GM12878 (cell line): ENCODE measurements around the gene MST1. TPM values are rescaled to one million over a fixed set of nuclear protein-coding genes. Genes with fewer than 3 reads are reported as not detected.

ENCODE experiments used
- BCLAF1 ChIP-seq: fragments of 450-650 bp; IDR thresholded peaks from 2 replicates; pipeline ENCODE4 v1.6.1; 2017; ENCODE audit warnings: antibody characterized with exemption, mild to moderate bottlenecking, moderate library complexity
- E2F8 ChIP-seq: fragments of 450-650 bp; IDR thresholded peaks from 2 replicates; pipeline ENCODE4 v1.6.1; 2018; ENCODE audit warnings: mild to moderate bottlenecking, low read depth, moderate library complexity; ENCODE audit not compliant: partially characterized antibody
- IRF4 ChIP-seq: IDR thresholded peaks from 2 replicates; pipeline ENCODE4 v1.6.1; 2011; ENCODE audit warnings: low read depth, low read length
- MXI1 ChIP-seq: fragments of 150-350 bp; IDR thresholded peaks from 2 replicates; pipeline ENCODE4 v1.6.1; 2011; ENCODE audit warnings: low read depth, mild to moderate bottlenecking, inconsistent platforms, low read length, improper control_type of control experiment
- NFYA ChIP-seq: IDR thresholded peaks from 2 replicates; pipeline ENCODE4 v1.6.1; 2011; ENCODE audit warnings: low read depth, mild to moderate bottlenecking, low read length, improper control_type of control experiment, borderline replicate concordance
- PAX5 ChIP-seq: IDR thresholded peaks from 2 replicates; pipeline ENCODE4 v1.6.1; 2011; ENCODE audit warnings: low read depth, low read length, borderline replicate concordance
- USF1 ChIP-seq: IDR thresholded peaks from 2 replicates; pipeline ENCODE4 v1.6.1; 2011; ENCODE audit warnings: borderline replicate concordance, low read depth, mild to moderate bottlenecking, moderate library complexity, mixed read lengths, low read length; ENCODE audit not compliant: insufficient read depth; ENCODE audit errors: extremely low read length
- ZNF592 ChIP-seq: fragments of 450-650 bp; IDR thresholded peaks from 2 replicates; pipeline ENCODE4 v1.6.1; 2017; ENCODE audit warnings: mild to moderate bottlenecking, moderate library complexity
- ZNF622 ChIP-seq: fragments of 450-650 bp; IDR thresholded peaks from 2 replicates; pipeline ENCODE4 v1.6.1; 2017; ENCODE audit warnings: mild to moderate bottlenecking, inconsistent platforms
- ZZZ3 ChIP-seq: IDR thresholded peaks from 2 replicates; pipeline ENCODE4 v1.6.1; 2011; ENCODE audit warnings: low read depth; ENCODE audit not compliant: control insufficient read depth, insufficient read length
- polyA plus RNA-seq, 11 experiments: library from polyadenylated mRNA; depleted of rRNA in 4 of 11; unstranded in 6 of 11; stranded (reverse) in 5 of 11; fragments of >200 nt; fragmentation: Nextera tagmentation in 4 of 11; fragmentation: Illumina TruSeq in 1 of 11; extraction: Ambion mirVana in 4 of 11; extraction: Trizol in 1 of 11; gene quantifications; 1 replicate in 1 of 11; 2 replicates in 10 of 11; pipeline versions ENCODE4 v1.2.1 to v1.2.3, GENCODE V29; 2011 to 2016; ENCODE audit warnings: inconsistent platforms in 2 of 11, missing spikeins in 2 of 11, low read depth in 1 of 11
- total RNA-seq, 4 experiments: library from RNA; depleted of rRNA in 3 of 4; stranded (reverse); fragments of >200 nt in 3 of 4; fragmentation: Illumina TruSeq in 1 of 4; extraction: Trizol in 1 of 4; gene quantifications; 2 replicates each; pipeline versions ENCODE4 v1.2.1 to v1.2.3, GENCODE V29; 2013 to 2021
- TF ChIP-seq, protein P1 (sequence below): IDR thresholded peaks from 2 replicates; pipeline ENCODE4 v1.6.1; 2012; ENCODE audit warnings: improper control_type of control experiment, low read depth, low read length; ENCODE audit not compliant: insufficient replicate concordance

MST1 gene
- total and polyA plus RNA-seq, 10 of the 15 experiments (the other 5 are each of a cell fraction or from before 2014, with no cell fraction given) = 1.2 to 25.5 (median 4.1) TPM

DNA sequence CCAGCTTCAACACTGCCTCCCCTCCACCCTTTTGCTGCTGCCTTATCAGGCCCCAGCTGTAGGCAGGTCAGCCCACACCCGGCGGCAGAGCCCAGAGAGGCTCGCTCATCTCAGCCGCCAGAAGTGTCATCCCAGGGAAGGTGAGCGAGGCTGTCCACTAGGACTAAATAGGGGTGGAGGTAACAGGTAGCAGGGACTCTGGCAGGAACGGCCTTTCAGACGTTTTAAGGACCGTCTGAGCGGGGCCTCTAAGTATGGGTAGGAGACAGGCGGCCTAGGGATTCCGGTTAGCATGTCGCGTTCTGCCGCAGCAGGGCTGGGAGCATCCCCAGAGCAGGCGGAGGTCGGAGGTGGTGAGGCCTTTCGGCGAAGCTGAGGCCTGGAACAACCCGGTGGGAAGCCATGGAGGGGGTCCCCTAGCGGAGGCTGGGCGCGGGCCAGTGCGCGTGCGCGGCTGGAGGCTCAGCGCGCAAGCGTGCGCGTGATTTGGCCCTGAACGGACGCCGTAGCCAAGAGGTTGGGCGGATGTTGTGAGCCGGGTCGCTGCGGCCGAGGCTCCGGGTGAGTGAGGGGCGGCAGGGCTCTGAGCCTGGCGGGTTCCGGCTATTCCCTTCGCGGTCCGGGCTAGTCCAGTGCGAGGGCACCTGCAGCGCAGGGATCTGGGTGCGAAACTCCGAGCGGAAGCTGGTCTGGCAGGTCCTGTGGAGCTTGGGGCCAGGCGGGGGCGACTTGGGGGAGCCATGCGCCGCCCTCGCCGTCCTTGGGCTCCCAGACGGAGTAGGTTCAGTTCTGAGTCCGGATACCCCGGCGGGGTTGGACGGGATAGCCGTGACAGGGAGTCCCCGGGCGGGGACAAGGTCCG, at the start of gene MST1, which contains the start of gene RNF123 (continued):
- TF ChIP-seq E2F8 (no peak), ZNF592 (no peak), ZNF622 (no peak), IRF4 (no peak), USF1 (no peak), ZZZ3 (no peak), NFYA (no peak), MXI1 (peak; percentile 77; the same call in 1 of the 2 replicates), BCLAF1 (no peak), PAX5 (no peak; the same call in 1 of the 2 replicates)
- TF ChIP-seq, protein P1, sequence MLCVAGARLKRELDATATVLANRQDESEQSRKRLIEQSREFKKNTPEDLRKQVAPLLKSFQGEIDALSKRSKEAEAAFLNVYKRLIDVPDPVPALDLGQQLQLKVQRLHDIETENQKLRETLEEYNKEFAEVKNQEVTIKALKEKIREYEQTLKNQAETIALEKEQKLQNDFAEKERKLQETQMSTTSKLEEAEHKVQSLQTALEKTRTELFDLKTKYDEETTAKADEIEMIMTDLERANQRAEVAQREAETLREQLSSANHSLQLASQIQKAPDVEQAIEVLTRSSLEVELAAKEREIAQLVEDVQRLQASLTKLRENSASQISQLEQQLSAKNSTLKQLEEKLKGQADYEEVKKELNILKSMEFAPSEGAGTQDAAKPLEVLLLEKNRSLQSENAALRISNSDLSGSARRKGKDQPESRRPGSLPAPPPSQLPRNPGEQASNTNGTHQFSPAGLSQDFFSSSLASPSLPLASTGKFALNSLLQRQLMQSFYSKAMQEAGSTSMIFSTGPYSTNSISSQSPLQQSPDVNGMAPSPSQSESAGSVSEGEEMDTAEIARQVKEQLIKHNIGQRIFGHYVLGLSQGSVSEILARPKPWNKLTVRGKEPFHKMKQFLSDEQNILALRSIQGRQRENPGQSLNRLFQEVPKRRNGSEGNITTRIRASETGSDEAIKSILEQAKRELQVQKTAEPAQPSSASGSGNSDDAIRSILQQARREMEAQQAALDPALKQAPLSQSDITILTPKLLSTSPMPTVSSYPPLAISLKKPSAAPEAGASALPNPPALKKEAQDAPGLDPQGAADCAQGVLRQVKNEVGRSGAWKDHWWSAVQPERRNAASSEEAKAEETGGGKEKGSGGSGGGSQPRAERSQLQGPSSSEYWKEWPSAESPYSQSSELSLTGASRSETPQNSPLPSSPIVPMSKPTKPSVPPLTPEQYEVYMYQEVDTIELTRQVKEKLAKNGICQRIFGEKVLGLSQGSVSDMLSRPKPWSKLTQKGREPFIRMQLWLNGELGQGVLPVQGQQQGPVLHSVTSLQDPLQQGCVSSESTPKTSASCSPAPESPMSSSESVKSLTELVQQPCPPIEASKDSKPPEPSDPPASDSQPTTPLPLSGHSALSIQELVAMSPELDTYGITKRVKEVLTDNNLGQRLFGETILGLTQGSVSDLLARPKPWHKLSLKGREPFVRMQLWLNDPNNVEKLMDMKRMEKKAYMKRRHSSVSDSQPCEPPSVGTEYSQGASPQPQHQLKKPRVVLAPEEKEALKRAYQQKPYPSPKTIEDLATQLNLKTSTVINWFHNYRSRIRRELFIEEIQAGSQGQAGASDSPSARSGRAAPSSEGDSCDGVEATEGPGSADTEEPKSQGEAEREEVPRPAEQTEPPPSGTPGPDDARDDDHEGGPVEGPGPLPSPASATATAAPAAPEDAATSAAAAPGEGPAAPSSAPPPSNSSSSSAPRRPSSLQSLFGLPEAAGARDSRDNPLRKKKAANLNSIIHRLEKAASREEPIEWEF = no peak
